Common myeloid progenitor, CD34-positive (primary cell): ENCODE data around the gene C4A.

Source experiments
- CTCF ChIA-PET: fragments of 350-600 bp; sonication (Branson Sonifier 250); formaldehyde crosslinking; loops from one replicate; lab custom pipeline; 2021; ENCODE audit warnings: antibody characterized with exemption; lab: Charles Lee
- POLR2A ChIA-PET: fragments of 350-600 bp; sonication (Branson Sonifier 250); formaldehyde crosslinking; loops from one replicate; lab custom pipeline; 2021; ENCODE audit warnings: antibody characterized with exemption; lab: Charles Lee
- DNase-seq, 3 donors: peaks; one replicate each; pipeline versions ENCODE4 v3.0.0 to v3.0.0-alpha.2; 2013
- H3K27ac ChIP-seq, 2 experiments: 1 replicate in 1 of 2; 2 replicates in 1 of 2; pipeline ENCODE4 v1.7.0; 2013; ENCODE audit warnings: inconsistent platforms in 2 of 2, low read length in 2 of 2, mild to moderate bottlenecking in 2 of 2, low read depth in 1 of 2, moderate library complexity in 1 of 2; ENCODE audit not compliant: severe bottlenecking in 2 of 2, insufficient read depth in 1 of 2, poor library complexity in 1 of 2
- H3K27me3 ChIP-seq, 5 experiments: replicated peaks in 2 of 5; 1 replicate in 3 of 5; 2 replicates in 2 of 5; pipeline versions ENCODE4 v1.6.1 to v1.7.0; 2013; ENCODE audit warnings: low read length in 4 of 5, mild to moderate bottlenecking in 2 of 5, moderate library complexity in 2 of 5, inconsistent platforms in 1 of 5; ENCODE audit not compliant: insufficient read depth in 5 of 5, control insufficient read depth in 4 of 5
- H3K36me3 ChIP-seq, 4 experiments: 1 replicate in 2 of 4; 2 replicates in 2 of 4; pipeline versions ENCODE4 v1.6.1 to v1.7.0; 2013; ENCODE audit warnings: low read length in 3 of 4, control low read depth in 1 of 4, mild to moderate bottlenecking in 1 of 4; ENCODE audit not compliant: control insufficient read depth in 4 of 4, insufficient read depth in 4 of 4
- H3K4me1 ChIP-seq, 4 experiments: 1 replicate in 3 of 4; 2 replicates in 1 of 4; pipeline versions ENCODE4 v1.6.1 to v1.7.1; 2013; ENCODE audit warnings: low read length in 3 of 4, mild to moderate bottlenecking in 3 of 4, control low read depth in 1 of 4, inconsistent platforms in 1 of 4, moderate library complexity in 1 of 4; ENCODE audit not compliant: control insufficient read depth in 4 of 4, insufficient read depth in 4 of 4; ENCODE audit errors: control extremely low read depth in 1 of 4
- H3K4me3 ChIP-seq, 7 experiments: 1 replicate in 4 of 7; 2 replicates in 3 of 7; pipeline versions ENCODE4 v1.5.1 to v1.7.0; 2013; ENCODE audit warnings: mild to moderate bottlenecking in 7 of 7, low read length in 6 of 7, moderate library complexity in 6 of 7, inconsistent platforms in 2 of 7, low read depth in 2 of 7, control low read depth in 1 of 7; ENCODE audit not compliant: insufficient read depth in 4 of 7, control insufficient read depth in 1 of 7; ENCODE audit errors: extremely low read depth in 1 of 7
- H3K9me3 ChIP-seq, 5 experiments: 1 replicate in 4 of 5; 2 replicates in 1 of 5; pipeline versions ENCODE4 v1.6.1 to v1.7.1; 2013; ENCODE audit warnings: low read length in 4 of 5, mild to moderate bottlenecking in 2 of 5, inconsistent platforms in 1 of 5, low read depth in 1 of 5, moderate library complexity in 1 of 5; ENCODE audit not compliant: control insufficient read depth in 4 of 5, insufficient read depth in 2 of 5; ENCODE audit errors: control extremely low read depth in 1 of 5
- WGBS: methylation state at CpG from one replicate; pipeline ENCODE4 v1.1.5; 2013; ENCODE audit not compliant: insufficient coverage; 5-methylcytosine and 5-hydroxymethylcytosine counted together

The C4A gene

DNA sequence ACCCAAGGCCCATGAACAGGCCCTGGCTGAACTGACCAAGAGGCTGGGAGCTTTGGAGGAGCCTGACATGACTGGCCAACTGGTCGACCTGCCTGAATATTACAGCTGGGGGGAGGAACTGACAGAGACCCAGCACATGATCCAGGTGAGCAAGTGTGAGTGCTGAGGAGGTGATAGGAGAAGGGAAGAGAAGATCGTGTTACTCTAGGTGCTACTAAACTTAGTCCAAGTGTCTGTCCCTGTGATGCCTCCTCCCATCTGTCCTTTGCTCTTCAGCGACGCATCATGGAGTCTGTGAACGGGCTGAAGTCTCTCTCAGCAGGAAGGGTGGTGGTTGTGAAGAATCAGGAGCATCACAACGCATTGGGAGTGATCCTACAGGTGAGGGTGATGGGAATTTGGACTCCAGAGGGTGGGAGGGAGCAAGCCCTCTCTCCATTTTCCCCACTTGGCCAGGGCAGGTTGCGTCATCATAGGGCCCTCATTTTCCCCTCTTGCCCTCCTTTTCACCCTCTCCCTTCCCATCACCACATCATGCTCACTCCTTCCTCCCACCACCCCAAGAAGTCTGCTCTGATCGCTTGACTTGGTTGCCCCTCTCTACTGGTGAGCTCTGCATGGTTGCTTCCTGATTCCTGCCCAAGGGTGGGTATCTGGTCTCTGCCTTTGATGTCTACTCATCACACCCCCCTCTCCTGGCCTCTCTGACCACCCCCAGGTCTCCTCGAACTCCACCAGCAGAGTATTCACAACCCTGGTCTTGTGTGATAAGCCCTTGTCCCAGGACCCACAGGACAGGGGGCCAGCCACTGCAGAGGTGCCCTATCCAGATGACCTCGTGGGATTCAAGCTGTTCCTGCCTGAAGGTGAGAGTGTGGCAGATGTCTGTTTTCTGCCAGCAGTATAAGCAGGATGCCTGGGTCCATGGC lies 14.6 kb upstream of the C4A start:
- Histone ChIP-seq H3K9me3 (no peaks in the 10 kb centered on the region), H3K4me3 (no peak overlapping the region), H3K27me3 (no peaks in the 10 kb centered on the region), H3K36me3 (peaks cover 16 to 83% (median 68%) of the 10 kb centered on the region in 4 experiments), H3K4me1 (peaks cover 3 to 15% (median 14%) of the 10 kb centered on the region in 4 experiments), H3K27ac (no peak overlapping the region)
- DNase-seq, result no peak
- ChIA-PET POLR2A (interaction anchor here (0.6 kb wide), 1 partner anchor 244 kb away, joined by 3 read pairs; the partner anchor contains the start of gene MPIG6B), CTCF (no interaction called here)
- 95% methylated on average over 10 of the region's 10 CpGs for WGBS

DNA sequence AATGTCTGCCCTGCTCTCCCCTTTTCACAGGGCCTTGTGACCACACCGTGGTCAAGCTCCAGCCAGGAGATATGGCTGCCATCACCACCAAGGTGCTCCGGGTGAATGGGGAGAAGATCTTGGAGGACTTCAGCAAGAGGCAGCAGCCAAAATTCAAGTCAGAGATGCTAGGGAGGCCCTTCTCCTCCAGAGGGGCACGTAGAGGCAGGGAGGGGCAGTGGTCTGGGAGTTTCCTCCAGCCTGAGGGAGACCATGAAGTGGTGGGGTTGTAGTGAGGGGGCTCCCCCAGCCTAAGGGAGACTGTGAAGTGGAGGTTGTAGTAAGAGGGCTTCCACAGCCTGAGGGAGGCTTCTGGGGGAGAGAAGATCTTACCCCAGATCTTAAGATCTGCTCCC lies 13.9 kb upstream of the C4A start:
- CTCF ChIA-PET, result no interaction called here
- peaks cover 16 to 76% (median 64%) of the 10 kb centered on the region in 4 experiments for H3K36me3 ChIP-seq
- POLR2A ChIA-PET, result no interaction called here
- no peaks in the 10 kb centered on the region for H3K9me3 ChIP-seq
- H3K4me1 ChIP-seq, result peaks cover 3 to 20% (median 19%) of the 10 kb centered on the region in 4 experiments
- H3K4me3 ChIP-seq, result no peak overlapping the region
- H3K27ac ChIP-seq, result no peak overlapping the region
- no peak for DNase-seq
- H3K27me3 ChIP-seq, result no peaks in the 10 kb centered on the region
- WGBS, result 100% methylated on average over 2 of the region's 3 CpGs

GRCh38 chr6:31968326-31968725 lies 13.5 kb upstream of the C4A start:
- CTCF ChIA-PET, result no interaction called here
- H3K36me3 ChIP-seq, result peaks cover 15 to 72% (median 60%) of the 10 kb centered on the region in 4 experiments
- POLR2A ChIA-PET, result no interaction called here
- no peaks in the 10 kb centered on the region for H3K9me3 ChIP-seq
- H3K4me1 ChIP-seq, result peaks cover 3 to 24% (median 23%) of the 10 kb centered on the region in 4 experiments
- DNase-seq, result no peak
- H3K4me3 ChIP-seq, result no peak overlapping the region
- WGBS, result 95% methylated on average over 4 of the region's 11 CpGs
- no peaks in the 10 kb centered on the region for H3K27me3 ChIP-seq
- H3K27ac ChIP-seq, result no peak overlapping the region

DNA sequence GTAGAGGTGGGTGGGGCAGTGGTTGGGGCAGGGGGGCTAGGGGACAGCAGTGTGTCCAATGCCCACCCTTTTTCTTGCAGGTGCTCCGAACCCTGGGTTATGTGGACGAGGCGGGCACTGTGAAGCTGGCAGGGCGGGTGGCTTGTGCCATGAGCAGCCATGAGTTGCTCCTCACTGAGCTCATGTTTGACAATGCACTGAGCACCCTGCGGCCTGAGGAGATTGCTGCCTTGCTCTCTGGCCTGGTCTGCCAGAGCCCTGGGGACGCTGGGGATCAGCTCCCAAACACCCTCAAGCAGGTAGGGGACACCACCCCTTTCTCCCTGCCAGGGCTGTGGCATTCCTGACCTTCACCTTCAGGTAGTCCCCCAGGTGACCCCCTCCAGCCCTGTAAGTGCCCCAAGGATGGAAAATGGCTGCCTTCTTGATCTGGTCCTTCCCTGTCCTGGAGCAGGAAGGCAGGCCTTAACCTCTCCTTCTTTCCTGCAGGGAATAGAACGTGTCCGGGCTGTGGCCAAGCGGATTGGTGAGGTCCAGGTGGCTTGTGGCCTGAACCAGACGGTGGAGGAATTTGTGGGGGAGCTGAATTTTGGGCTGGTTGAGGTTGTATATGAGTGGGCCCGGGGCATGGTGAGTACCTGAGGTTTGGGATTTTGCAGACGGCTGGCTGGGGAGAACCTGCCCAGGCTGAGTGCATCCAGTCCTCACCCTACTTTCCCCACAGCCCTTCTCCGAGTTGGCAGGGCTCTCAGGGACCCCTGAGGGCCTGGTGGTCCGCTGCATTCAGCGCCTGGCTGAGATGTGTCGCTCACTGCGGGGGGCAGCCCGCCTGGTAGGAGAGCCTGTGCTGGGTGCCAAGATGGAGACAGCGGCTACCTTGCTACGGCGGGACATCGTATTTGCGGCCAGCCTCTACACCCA lies 12.8 kb upstream of the C4A start:
- no peak overlapping the region for H3K4me3 ChIP-seq
- no peak for DNase-seq
- H3K4me1 ChIP-seq, result peaks cover 3 to 27% (median 23%) of the 10 kb centered on the region in 4 experiments
- H3K9me3 ChIP-seq, result no peaks in the 10 kb centered on the region
- 95% methylated on average over 14 of the region's 23 CpGs for WGBS
- H3K36me3 ChIP-seq, result peaks cover 9 to 65% (median 53%) of the 10 kb centered on the region in 4 experiments
- CTCF ChIA-PET, result interaction anchor here (1.6 to 6.2 kb wide), 2 partner anchors 10 to 78 kb away, joined by 4 to 37 read pairs; partner anchors contain the start of genes NELFE and SKIC2
- POLR2A ChIA-PET, result no interaction called here
- no peaks in the 10 kb centered on the region for H3K27me3 ChIP-seq
- peak overlapping the region in 1 of 2 experiments; percentile 35 for H3K27ac ChIP-seq

DNA sequence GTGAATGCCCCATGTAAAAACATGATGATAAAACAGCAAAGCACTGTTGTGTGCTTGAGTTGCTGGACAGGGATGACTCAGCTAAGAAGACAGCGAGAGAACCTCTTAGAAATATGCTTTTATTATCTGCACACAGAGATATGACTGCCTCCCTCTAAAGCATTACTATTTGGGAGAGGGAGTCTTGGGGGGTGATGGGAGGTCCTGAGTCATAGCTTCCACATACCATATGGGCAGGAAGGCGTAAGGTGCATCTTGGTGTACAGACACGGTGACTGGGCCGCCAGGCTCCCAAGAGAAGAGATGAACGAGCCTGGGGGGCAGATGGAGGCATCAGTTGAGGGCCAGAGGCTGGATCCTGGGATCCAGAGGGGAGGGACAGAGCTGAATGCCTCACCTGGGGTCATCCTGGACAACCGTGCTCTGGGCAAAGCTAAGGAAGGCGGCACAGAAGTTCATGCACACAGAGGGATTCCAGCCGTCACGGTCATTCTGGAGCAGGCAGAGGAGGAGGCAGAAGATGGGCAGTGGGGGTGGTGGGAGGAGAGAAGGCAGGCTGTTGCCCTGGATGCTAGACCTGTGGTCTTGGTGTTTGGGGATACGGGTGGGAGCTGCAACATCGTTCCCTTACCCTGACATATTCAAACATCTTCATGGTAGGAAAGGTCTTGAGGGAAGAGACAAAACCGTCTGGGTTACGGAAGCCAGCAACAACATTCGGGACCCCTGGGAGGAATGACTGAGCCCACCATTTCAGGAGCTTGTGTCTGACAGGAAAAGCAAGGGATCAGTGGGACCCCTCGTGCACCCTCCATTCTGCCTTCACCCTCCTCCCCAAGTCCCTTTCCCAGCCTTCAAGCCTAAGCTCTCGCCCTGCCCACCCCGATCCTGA lies 11.9 kb upstream of the C4A start:
- H3K4me3 ChIP-seq, result no peak overlapping the region
- H3K9me3 ChIP-seq, result no peaks in the 10 kb centered on the region
- no peak for DNase-seq
- H3K4me1 ChIP-seq, result peaks cover 3 to 27% (median 23%) of the 10 kb centered on the region in 4 experiments
- ChIA-PET CTCF (interaction anchor here (0.8 to 6.2 kb wide), 4 partner anchors 11 to 350 kb away, joined by 3 to 37 read pairs (median 6); partner anchors contain the start of genes NELFE and SKIC2), POLR2A (interaction anchor here (1.2 kb wide), 1 partner anchor 11 kb away, joined by 3 read pairs; the partner anchor contains the start of genes NELFE and SKIC2)
- H3K27me3 ChIP-seq, result no peaks in the 10 kb centered on the region
- peak overlapping the region in 1 of 2 experiments; percentile 99 for H3K27ac ChIP-seq
- peaks cover 9 to 57% (median 48%) of the 10 kb centered on the region in 4 experiments for H3K36me3 ChIP-seq
- 84% methylated on average over 8 of the region's 17 CpGs for WGBS
